Muscle of arm (tissue), 14 donors: ENCODE results near the gene RBM39. TPM values are rescaled to one million over a fixed set of nuclear protein-coding genes. Genes with fewer than 3 reads are reported as not detected.
"Not testable (repeated sequence)": the region's sequence is repeated elsewhere in the genome, so short reads cannot be mapped to it uniquely, and the experiment has no call there.

Experiments used
- DNase-seq: peaks from one replicate; pipeline ENCODE4 v3.0.0-alpha.2; 2013
- long read RNA-seq, 11 donors: transcript quantifications; one replicate each; lab custom pipeline, GENCODE V29; 2026
- polyA plus RNA-seq, 12 donors: library from polyadenylated mRNA; unstranded; fragments of 120-200 nt; gene quantifications; one replicate each; pipeline ENCODE4 v1.2.1, GENCODE V29; 2013; ENCODE audit not compliant: insufficient read length in 12 of 12

Gene RBM39
- polyA plus RNA-seq = 100 to 1,000 TPM in 11 of 12 donors, not detected in 1; 221 to 557 (median 292) TPM
- long read RNA-seq, donor 1, full-length matches to known transcripts = 79 of 213 reads
- long read RNA-seq, donor 1, partial matches to known transcripts = 134 of 213 reads
- long read RNA-seq, donor 1, other reads (novel, unspliced or antisense) = 0 of 213 reads
- long read RNA-seq, donor 2, full-length matches to known transcripts = 52 of 91 reads
- long read RNA-seq, donor 2, partial matches to known transcripts = 39 of 91 reads
- long read RNA-seq, donor 2, other reads (novel, unspliced or antisense) = 0 of 91 reads
- long read RNA-seq, donor 3, transcript RBM39-235 (3 exons, 436 nt) = major isoform, 5 of 36 reads
- long read RNA-seq, donor 3, partial matches to known transcripts = 9 of 36 reads
- long read RNA-seq, donor 3, other reads (novel, unspliced or antisense) = 0 of 36 reads
- long read RNA-seq, donor 4, transcript RBM39-201 (17 exons, 2,488 nt) = major isoform, 6 of 32 reads
- long read RNA-seq, donor 4, partial matches to known transcripts = 14 of 32 reads
- long read RNA-seq, donor 4, other reads (novel, unspliced or antisense) = 0 of 32 reads
- long read RNA-seq, donor 5, transcript RBM39-201 (17 exons, 2,488 nt) = major isoform, 12 of 137 reads
- long read RNA-seq, donor 5, transcript RBM39-225 (6 exons, 825 nt) = minor isoform, 8 of 137 reads
- long read RNA-seq, donor 5, transcript RBM39-240 (6 exons, 759 nt) = minor isoform, 11 of 137 reads
- long read RNA-seq, donor 5, transcript RBM39-203 (17 exons, 2,831 nt) = minor isoform, 11 of 137 reads
- long read RNA-seq, donor 5, partial matches to known transcripts = 56 of 137 reads
- long read RNA-seq, donor 5, other reads (novel, unspliced or antisense) = 5 of 137 reads
- long read RNA-seq, donor 6, full-length matches to known transcripts = 39 of 73 reads
- long read RNA-seq, donor 6, partial matches to known transcripts = 34 of 73 reads
- long read RNA-seq, donor 6, other reads (novel, unspliced or antisense) = 0 of 73 reads
- long read RNA-seq, donor 7, transcript RBM39-201 (17 exons, 2,488 nt) = major isoform, 6 of 26 reads
- long read RNA-seq, donor 7, partial matches to known transcripts = 5 of 26 reads
- long read RNA-seq, donor 7, other reads (novel, unspliced or antisense) = 0 of 26 reads
- long read RNA-seq, donor 8, full-length matches to known transcripts = 63 of 102 reads
- long read RNA-seq, donor 8, partial matches to known transcripts = 39 of 102 reads
- long read RNA-seq, donor 8, other reads (novel, unspliced or antisense) = 0 of 102 reads
- long read RNA-seq, donor 9, partial matches to known transcripts = 18 of 34 reads
- long read RNA-seq, donor 9, other reads (novel, unspliced or antisense) = 0 of 34 reads
- long read RNA-seq, donor 10, full-length matches to known transcripts = 45 of 70 reads
- long read RNA-seq, donor 10, partial matches to known transcripts = 25 of 70 reads
- long read RNA-seq, donor 10, other reads (novel, unspliced or antisense) = 0 of 70 reads
- long read RNA-seq, donor 11, transcript RBM39-206 (18 exons, 2,883 nt) = minor isoform, 6 of 93 reads
- long read RNA-seq, donor 11, transcript RBM39-201 (17 exons, 2,488 nt) = major isoform, 10 of 93 reads
- long read RNA-seq, donor 11, transcript RBM39-203 (17 exons, 2,831 nt) = minor isoform, 9 of 93 reads
- long read RNA-seq, donor 11, transcript RBM39-225 (6 exons, 825 nt) = minor isoform, 7 of 93 reads
- long read RNA-seq, donor 11, partial matches to known transcripts = 39 of 93 reads
- long read RNA-seq, donor 11, other reads (novel, unspliced or antisense) = 0 of 93 reads

GRCh38 chr20:35741892-35742740 lies at the start of gene RBM39:
RBM39 (minus strand) TSS chr20:35742260; CDS start chr20:35740874, 1,386 bp downstream.
- DNase-seq = peak; percentile 100

GRCh38 chr20:35791821-35792220 lies 49.8 kb upstream of the RBM39 start:
- no peak for DNase-seq

GRCh38 chr20:35791097-35791496 lies 49.0 kb upstream of the RBM39 start:
- no peak for DNase-seq

- no peak for DNase-seq
Measured at GRCh38 chr20:35788796-35789195, 46.7 kb upstream of the RBM39 start.

- not testable (repeated sequence) for DNase-seq
Measured at GRCh38 chr20:35785541-35785940, 43.5 kb upstream of the RBM39 start.

GRCh38 chr20:35783811-35784210 lies 41.8 kb upstream of the RBM39 start:
- DNase-seq = not testable (repeated sequence)

- peak; percentile 30 for DNase-seq
Measured at GRCh38 chr20:35776513-35777101, 34.5 kb upstream of the RBM39 start.

- no peak for DNase-seq
Measured at GRCh38 chr20:35774391-35774790, 32.3 kb upstream of the RBM39 start.

GRCh38 chr20:35773154-35773751 lies 31.2 kb upstream of the RBM39 start:
- DNase-seq = no peak

GRCh38 chr20:35772563-35773058 lies 30.6 kb upstream of the RBM39 start:
- peak; percentile 14 for DNase-seq

GRCh38 chr20:35771689-35772562 lies 29.9 kb upstream of the RBM39 start, which contains the start of gene PHF20:
PHF20 (plus strand) TSS chr20:35772015; CDS start chr20:35801523, 29,508 bp downstream.
- peak; percentile 97 for DNase-seq

GRCh38 chr20:35771367-35771688 lies 29.3 kb upstream of the RBM39 start:
- no peak for DNase-seq

- peak; percentile 89 for DNase-seq
Measured at GRCh38 chr20:35768731-35769664, 26.9 kb upstream of the RBM39 start.

- peak; percentile 58 for DNase-seq
Measured at GRCh38 chr20:35767683-35768481, 25.8 kb upstream of the RBM39 start.

- no peak for DNase-seq
Measured at GRCh38 chr20:35766843-35767242, 24.8 kb upstream of the RBM39 start.
